Stimulated activated effector memory CD8-positive, alpha-beta T cell treated with anti-CD3 and anti-CD28 coated beads, Interleukin-12 subunit alpha, Interleukin-12 subunit beta, amount 100 ng/mL, for 72 hours (primary cell): ENCODE measurements around the gene IL5RA.
A peak's percentile ranks its signal among the peaks of the same experiment; 100 is the strongest.

ENCODE experiments used
- ATAC-seq: fragments of 150-1000 bp; cut with Tn5 transposase; 2 replicates; pipeline ENCODE4 v1.10.0; 2021
- DNase-seq, 2 donors: peaks; one replicate each; pipeline ENCODE4 v3.0.0; 2021 to 2022; ENCODE audit warnings: low spot score in 2 of 2
- H3K27ac Mint-ChIP-seq: one replicate; pipeline ENCODE4 v1.8.0; 2022; ENCODE audit warnings: mild to moderate bottlenecking, mixed read lengths
- H3K36me3 Mint-ChIP-seq: one replicate; pipeline ENCODE4 v1.8.0; 2022; ENCODE audit warnings: mild to moderate bottlenecking, mixed read lengths
- H3K4me1 Mint-ChIP-seq: one replicate; pipeline ENCODE4 v1.8.0; 2022; ENCODE audit warnings: mixed read lengths
- H3K4me3 Mint-ChIP-seq: one replicate; pipeline ENCODE4 v1.8.0; 2022; ENCODE audit warnings: mild to moderate bottlenecking, mixed read lengths
- H3K9me3 Mint-ChIP-seq: one replicate; pipeline ENCODE4 v1.8.0; 2022; ENCODE audit warnings: mixed read lengths

Gene IL5RA

DNA sequence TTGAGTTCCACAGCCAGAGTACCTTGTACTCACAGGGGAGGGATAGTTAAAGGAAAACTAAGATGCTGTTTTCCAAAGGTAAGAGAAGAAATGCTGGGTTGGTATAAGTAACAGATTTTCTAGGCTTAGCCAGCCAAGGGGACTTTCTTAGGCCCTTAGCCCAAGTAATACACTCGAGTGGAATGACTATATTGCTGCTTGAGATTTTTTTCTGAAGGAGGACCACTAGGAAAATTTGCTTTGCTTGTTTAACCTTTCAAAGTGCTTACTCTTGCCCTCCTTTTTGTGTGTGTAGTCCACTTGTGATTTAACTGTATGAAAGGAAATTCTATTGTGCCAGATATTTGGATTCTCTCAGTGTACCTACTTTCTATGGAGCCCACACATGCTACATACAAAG, 50.5 kb downstream of the IL5RA start:
- no peak for DNase-seq
- no peak for ATAC-seq
- Mint-ChIP-seq H3K9me3 (no peaks in the 10 kb centered on the region), H3K4me1 (no peaks in the 10 kb centered on the region), H3K27ac (no peak overlapping the region), H3K36me3 (no peaks in the 10 kb centered on the region), H3K4me3 (no peak overlapping the region)

DNA sequence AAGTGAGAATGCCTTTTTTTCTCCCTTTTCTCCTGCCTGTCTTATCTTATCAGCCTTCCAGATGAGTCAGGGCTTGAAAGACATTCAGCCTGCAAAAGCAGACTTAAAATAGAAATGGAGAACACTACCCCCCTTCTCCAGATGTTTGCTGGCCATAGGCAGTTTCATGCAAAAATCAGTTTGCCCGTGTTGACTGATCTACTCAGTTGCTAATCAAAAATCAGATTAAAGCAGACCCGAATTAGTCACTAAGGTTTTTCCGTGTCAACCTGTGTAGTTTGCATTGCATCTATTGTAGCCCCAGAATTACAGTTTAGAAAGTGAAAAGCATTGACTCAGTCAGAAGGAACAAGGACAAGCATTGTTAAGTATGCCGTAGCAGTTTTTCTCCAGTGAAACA, 56.2 kb downstream of the IL5RA start:
- Mint-ChIP-seq H3K9me3 (no peaks in the 10 kb centered on the region), H3K27ac (no peak overlapping the region)
- DNase-seq, result no peak

DNA sequence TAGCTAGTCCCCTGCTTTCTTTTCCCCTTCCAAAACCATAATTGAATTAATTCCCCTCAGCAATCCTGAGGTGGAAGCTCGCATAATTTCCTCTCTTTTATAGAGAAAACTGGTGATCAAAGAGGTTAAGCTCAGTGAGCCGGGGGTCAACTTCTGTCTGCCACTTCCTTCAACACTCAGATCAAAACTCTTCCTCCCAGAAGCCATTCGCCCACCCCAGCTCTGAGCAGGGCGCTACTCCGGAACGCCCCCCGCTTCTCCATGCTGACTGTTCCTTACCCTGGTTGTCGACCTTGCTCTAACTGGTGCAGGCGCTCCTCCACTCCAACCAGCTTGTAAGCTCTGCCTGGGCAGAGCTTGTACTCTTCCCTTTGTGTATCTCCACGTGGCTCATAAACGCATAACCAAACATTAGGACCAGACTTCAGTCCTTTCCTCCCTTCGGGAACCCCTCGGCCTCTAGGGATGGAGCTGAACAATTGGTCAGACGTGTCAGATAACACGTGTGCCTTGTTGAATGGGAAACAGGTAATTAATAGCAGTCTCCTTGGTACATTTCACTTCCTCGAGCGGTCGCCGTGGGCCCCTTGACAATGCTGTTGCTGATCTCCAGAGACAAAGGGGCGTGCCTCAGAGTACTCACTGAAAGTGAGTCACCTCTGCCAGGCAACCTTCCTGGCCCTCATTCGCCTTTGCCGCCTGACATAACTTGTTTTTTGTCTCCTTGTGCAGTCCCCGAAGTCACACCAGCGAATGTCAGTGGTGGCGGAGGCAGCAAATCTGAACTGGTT, 71.8 kb downstream of the IL5RA start:
- no peaks in the 10 kb centered on the region for H3K36me3 Mint-ChIP-seq
- H3K4me3 Mint-ChIP-seq, result no peak overlapping the region
- no peak for DNase-seq
- no peak overlapping the region for H3K27ac Mint-ChIP-seq
- H3K4me1 Mint-ChIP-seq, result no peaks in the 10 kb centered on the region
- ATAC-seq, result no peak
- H3K9me3 Mint-ChIP-seq, result no peaks in the 10 kb centered on the region

More for the DNA sequence above, 56.2 kb downstream of the IL5RA start:
- peak; percentile 61 for ATAC-seq
- no peaks in the 10 kb centered on the region for H3K36me3 Mint-ChIP-seq
- H3K4me1 Mint-ChIP-seq, result peaks cover 7% of the 10 kb centered on the region
- no peak overlapping the region for H3K4me3 Mint-ChIP-seq

DNA sequence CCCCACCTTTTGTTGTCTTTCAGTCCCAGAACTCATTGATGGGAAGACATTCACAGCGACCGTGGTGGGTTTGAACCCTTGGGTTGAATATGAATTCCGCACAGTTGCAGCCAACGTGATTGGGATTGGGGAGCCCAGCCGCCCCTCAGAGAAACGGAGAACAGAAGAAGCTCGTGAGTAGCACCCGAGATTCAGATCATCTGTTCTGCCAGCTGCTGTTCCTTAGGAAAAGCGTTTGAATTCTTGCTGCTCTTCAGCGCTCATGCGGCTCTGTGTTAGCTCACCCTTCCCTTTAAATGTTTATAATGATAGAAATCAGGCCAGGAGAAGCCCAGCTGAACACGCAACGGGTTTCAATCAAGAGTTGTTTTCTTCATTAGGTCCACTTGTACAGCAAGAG, 73.0 kb downstream of the IL5RA start:
- H3K9me3 Mint-ChIP-seq, result no peaks in the 10 kb centered on the region
- ATAC-seq, result no peak
- H3K27ac Mint-ChIP-seq, result no peak overlapping the region
- no peaks in the 10 kb centered on the region for H3K36me3 Mint-ChIP-seq
- DNase-seq, result no peak
- no peak overlapping the region for H3K4me3 Mint-ChIP-seq
- H3K4me1 Mint-ChIP-seq, result no peaks in the 10 kb centered on the region

DNA sequence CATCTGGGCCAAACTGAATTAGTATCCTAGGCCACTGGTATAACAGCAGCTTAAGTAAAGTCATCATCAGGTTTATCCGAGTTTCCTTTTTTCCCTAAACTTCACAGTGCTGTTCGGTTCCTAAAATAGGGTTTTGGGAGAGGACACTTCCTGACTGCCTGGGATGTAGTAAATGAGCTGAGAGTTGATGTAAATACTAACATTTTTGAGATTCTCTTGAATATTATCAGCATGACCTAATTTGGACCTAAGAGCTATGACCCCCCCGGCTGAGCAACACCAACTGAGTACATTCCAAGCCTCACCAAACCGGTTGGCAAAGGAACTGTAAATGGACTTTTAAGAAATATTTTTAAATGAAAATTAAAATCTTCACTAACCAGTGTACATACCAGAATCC, 78.8 kb downstream of the IL5RA start:
- H3K4me3 Mint-ChIP-seq, result no peak overlapping the region
- ATAC-seq (no peak), DNase-seq (no peak)
- H3K36me3 Mint-ChIP-seq, result no peaks in the 10 kb centered on the region
- no peaks in the 10 kb centered on the region for H3K9me3 Mint-ChIP-seq
- H3K4me1 Mint-ChIP-seq, result peaks cover 10% of the 10 kb centered on the region
- no peak overlapping the region for H3K27ac Mint-ChIP-seq

DNA sequence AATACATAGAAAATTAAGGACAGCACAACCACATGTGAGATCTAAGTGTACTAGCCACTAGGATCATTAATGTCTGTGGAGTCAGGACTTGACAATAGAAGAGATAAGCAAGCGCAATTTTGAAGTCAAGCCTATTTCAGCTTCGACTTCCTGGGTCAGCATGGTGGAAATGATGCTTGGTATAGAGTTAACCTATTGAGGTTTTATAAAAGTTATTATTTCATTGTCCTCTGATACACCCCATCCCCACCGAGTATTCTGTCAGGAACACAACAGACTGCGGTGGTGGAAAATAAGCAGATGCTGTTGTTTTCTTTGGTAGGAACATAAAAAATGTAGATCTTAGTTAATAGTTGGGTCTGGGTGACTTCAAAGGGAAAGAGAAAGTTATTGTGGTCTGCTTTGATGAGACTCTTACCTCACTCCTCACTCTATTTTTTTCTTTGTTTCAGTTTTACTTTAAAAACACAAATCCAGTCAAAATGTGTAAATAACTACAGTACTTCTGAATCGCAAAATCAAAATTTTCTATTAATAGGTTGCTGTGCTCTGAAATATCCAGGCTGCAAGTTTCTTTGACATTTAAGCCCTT, 82.1 kb downstream of the IL5RA start:
- peaks cover 10% of the 10 kb centered on the region for H3K4me1 Mint-ChIP-seq
- H3K27ac Mint-ChIP-seq, result peak overlapping the region; percentile 18
- H3K4me3 Mint-ChIP-seq, result peak overlapping the region; percentile 31
- peak; percentile 83 for ATAC-seq
- no peak for DNase-seq
- no peaks in the 10 kb centered on the region for H3K9me3 Mint-ChIP-seq
- H3K36me3 Mint-ChIP-seq, result no peaks in the 10 kb centered on the region

DNA sequence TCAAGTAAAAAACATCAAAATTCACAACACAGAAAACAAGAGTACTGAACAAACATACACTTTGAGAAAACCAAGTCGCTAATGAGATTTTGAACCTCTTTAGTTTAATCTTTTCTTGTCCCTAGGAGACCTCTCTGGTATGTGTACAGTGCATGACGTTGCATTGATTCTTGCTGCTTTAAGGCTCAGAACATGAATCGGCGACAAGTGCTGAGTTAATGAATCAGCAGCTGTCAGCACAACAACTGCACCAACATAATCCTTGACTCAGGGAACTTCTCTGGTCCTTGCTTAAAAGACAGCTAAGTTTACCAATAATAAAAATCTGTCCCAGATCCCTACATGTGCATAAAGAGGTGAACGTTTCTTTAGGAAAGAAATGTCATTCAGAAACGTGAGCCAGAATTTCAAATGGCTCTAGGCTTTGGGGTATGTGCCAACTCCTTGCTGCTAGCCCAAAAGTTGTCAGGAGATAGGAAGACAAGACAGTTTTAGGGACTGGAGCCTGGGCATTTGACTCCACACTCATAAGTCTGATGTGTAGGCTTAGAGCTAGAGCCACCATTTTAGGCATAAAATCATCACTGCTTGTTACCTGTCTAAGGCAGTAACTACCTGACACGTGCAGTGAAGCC, 86.9 kb downstream of the IL5RA start:
- no peak for ATAC-seq
- Mint-ChIP-seq H3K36me3 (no peaks in the 10 kb centered on the region), H3K4me3 (no peak overlapping the region), H3K27ac (no peak overlapping the region), H3K4me1 (peaks cover 7% of the 10 kb centered on the region), H3K9me3 (no peaks in the 10 kb centered on the region)
- no peak for DNase-seq

DNA sequence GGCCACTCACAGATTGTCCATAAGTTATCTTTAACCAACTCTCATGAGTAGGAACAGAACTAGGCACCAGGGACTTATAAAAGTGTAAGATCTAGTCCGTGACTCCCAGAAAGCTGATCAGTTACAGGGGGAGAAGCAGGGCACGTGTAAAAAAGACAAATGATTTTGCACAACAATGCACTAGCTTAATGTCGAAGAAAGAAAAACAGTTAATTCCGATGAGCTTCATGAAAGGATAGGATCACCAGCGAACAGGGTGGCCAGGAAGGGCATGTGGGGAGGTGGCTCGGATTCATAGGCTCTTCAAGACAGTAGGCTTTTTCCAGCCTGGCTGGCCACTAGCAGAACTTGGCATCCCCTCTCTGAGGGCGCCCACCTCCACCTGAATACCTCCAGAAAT, 90.0 kb downstream of the IL5RA start:
- Mint-ChIP-seq H3K27ac (no peak overlapping the region), H3K9me3 (no peaks in the 10 kb centered on the region), H3K4me1 (no peaks in the 10 kb centered on the region), H3K36me3 (no peaks in the 10 kb centered on the region), H3K4me3 (no peak overlapping the region)
- DNase-seq, result no peak
- no peak for ATAC-seq
